ENCODE results near the gene TMEM131L.
"Not testable (repeated sequence)": the region's sequence is repeated elsewhere in the genome, so short reads cannot be mapped to it uniquely, and the experiment has no call there.

TMEM131L gene

DNA sequence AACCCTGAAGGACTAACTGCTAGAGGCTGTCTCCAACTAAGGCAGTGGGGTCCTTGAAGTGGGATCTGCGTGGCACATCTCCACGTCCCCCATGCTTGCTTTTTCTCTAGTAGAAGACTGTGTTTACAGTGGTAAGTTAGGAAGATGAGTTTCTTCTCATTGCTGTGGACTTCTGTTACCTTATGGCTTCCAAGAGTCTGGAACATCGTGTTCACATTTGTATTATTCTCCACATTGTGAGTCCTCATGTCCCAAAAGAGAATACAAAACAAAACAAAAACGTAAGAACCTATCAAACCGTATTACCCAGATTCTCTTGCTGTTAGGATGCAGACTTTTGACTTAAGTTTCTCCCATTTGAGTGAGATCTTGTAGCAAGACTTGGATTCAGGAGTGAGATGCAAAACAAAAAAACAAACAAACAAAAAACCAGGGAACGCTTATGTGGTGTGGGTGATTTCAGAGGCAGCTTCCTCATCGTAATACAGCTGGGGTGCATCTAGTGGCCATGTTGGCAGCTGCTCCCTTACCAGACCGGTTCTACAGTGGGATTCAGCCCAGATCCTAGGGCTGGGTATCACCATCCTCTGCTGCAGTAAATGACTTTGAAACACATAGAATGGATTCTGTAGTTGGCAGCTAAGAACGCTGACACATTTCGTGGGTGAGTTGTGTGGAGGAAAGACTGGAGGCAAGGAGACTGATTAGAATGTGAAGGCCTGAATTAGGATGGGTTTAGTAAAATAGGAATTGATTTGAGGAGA, 41.3 kb downstream of the TMEM131L start:
- DNase-seq (ENCODE audit: low spot score): no peak

DNA sequence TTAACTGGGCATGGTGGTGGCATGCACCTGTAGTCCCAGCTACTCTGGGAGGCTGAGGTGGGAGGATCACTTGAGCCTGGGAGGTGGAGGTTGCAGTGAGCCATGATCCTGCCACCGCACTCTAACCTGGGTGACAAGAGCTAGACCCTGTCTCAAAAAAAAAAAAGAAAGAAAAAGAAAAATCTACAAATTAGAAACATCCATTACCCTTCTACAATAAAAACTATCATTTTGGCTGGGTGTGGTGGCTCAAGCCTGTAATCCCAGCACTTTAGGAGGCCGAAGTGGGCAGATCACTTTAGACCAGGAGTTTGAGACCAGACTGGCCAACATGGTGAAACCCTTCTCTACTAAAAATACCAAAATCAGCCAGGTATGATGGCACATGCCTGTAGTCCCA, 43.1 kb downstream of the TMEM131L start:
- not testable (repeated sequence) for DNase-seq (ENCODE audit: low spot score)

DNA sequence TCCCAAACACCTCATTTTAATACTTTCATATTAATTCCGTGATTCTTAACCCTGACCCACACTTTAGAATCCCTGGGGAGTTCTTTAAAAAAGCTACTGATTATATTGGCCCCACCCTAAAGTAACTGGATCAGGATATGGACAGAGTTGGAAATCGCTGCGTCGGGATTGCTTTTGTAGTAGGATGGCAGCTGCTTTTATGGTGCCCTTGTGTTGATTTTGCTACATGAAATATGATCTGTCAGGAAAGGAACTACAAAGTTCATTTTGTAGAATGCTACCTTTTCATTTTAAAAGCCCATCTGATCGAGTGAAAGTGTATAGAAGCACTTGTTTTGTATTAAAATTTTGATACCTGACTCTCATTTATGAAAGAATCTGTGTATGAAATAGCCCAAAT, 43.6 kb downstream of the TMEM131L start:
- DNase-seq (ENCODE audit: low spot score): no peak

DNA sequence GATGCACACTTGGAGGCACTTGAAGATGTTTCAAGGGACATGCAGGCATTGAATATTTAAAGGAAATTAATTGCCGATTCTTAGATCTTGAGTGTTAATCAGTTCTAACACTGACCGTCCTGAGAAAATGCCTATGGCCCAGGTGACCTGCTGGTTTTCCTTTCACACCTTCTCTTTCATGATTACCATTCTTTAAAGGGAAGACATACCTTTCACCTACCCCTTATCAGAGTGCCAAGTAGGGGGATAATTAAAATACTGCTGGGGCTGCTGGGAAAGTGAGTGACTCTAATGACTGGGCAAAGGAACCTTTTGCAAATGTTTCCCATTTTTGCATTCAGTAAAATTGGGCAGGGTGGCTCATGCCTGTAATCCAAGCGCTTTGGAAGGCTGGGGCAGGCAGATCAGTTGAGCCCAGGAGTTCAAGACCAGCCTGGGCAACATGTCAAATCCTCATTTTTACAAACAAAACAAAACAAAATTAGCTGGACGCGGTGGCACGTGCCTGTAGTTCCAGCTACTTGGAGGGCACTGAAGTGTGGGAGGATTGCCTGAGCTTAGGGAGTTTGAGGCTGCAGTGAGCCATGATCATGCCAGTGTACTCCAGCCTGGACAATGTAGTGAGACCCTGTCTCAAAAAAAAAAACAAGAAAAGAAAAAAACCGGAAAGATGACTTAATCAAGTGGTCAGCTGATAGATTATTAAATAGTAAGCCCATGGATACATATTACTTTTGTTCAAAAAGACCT, 44.3 kb downstream of the TMEM131L start:
- no peak for DNase-seq (ENCODE audit: low spot score)

DNA sequence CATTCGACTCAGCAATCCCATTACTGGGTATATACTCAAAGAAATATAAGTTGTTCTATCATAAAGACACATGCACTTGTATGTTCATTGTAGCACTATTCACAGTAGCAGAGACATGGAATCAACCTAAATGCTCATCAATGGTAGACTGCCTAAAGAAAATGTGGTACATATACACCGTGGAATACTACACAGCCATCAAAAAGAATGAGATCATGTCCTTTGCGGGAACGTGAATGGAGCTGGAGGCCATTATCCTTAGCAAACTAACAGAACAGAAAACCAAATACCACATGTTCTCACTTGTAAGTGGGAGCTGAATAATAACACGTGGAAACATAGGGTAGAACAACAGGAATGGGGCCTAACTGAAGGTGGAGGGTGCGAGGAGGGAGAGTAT, 44.9 kb downstream of the TMEM131L start:
- no peak for DNase-seq (ENCODE audit: low spot score)

DNA sequence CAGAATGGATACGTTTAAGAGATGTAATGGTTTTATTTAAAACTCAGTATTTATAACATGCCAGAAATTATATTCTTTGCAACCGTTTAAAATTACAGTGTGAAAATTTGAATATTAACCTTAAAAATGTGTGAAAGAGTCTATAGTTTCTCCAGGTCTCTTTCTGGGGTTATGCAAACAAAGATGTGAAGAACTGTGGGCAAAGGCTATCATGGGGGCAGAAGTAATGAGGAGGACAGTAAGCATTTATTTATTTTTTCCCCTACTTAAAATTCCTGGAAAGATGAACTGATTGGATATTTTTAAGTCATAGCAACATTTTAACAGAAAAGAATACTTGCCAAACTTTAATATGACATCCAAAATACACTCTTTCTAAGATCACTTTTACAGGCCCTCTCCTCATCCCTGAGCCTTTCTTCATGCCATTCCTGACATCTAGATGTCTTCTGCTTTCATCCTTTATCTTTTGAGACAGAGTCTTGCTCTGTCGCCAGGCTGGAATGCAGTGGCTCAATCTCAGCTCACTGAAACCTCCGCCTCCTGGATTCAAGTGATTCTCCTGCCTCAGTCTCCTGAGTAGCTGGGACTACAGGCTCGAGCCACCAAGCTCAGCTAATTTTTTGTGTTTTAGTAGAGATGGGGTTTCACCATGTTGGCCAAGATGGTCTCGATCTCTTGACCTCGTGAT, 46.1 kb downstream of the TMEM131L start:
- no peak for DNase-seq (ENCODE audit: low spot score)

DNA sequence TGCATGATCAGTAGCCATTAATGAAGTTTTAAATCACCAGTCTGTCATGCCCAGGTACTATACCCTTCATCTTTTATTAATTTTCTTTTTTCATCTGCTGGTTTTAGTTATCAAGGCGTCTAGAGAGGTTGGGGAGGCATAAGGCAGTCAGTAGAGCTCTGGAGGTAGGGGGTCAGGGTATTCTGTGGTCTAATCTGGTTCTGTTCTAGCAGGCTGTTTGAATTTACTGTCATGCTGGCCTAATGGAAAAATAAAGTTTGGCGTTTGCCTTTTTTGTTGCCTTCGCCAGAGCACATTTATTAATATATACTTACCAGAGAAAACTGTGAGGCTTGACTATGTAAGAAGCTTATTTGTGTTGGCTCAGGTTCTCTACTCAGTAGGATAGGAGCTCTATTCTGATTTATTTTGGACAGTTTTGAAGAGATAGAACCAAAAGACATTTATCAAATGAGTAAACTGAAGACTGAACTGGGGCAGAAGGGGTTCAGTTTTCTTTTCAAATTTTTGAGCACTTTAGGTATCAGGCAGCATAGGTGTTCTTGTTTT, 46.9 kb downstream of the TMEM131L start:
- DNase-seq (ENCODE audit: low spot score): no peak

DNA sequence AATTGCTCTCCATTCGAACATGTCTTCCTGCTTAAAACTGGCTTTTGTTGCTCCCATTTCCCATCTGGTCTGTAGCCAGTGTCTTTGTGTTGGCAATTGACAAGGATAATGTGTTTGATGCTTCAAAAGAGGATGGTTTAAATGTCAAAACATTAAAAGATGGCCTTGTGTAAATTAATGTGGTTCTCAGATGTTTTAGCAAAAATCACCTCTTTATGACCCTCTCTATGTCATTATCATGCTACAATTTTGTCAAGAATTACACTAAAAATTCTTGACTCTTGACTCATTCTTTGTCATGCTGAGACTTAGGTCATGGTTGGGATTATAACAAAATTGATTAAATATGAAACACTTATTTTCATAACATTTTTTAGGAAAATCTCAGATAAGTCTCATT, 47.4 kb downstream of the TMEM131L start:
- DNase-seq (ENCODE audit: low spot score): no peak

DNA sequence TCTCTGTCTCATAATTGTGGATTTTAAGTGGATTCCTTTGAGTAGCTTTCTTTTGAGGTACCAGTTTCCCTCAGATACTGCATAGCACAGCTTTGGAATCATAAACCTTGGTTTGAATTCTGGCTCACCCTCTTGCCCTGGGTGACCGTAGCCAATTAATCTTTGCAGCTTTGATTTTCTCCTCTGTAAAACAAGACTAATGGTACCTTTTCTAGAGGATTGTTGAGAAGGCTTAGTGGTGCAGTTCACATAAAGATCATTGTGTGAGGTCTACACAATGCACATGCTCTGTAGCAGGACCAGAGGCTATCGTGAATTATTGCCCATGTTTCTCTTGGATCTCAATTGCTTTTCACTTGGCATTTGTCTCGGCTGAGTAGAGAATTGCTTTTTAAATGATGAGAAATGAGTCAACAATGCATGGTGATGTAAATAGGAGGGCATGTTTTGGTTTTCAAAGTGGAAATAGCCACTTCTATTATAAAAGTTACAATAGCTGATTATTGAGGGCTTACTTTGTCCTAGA, 47.9 kb downstream of the TMEM131L start:
- DNase-seq (ENCODE audit: low spot score): no peak

DNA sequence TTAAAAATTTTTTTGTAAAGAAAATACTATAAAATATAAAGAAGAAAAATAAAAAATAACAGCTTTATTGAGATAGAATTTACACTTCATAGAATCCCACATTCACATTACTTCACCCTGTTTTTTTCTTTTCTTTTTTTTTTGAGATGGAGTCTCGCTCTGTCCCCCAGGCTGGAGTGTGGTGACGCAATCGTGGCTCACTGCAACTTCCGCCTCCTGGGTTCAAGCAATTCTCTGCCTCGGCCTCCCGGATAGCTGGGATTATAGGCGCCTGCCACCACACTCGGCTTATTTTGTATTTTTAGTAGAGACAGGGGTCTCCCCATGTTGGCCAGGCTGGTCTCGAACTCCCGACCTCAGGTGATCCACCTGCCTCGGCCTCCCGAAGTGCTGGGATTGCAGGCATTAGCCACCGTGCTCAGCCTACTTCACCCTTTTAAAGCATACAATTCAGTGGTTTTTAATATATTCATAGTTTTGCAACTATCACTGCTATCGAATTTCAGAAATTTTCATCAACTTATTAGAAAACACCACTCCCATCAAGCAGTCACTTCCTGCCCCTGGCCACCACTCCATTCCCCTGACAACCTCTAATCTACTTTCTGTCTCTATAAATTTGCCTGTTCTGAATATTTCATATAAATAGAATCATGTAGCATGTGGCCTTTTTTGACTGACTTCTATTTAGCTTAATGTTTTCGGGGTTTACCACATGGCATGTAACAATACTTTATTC, 48.7 kb downstream of the TMEM131L start:
- DNase-seq (ENCODE audit: low spot score): no peak

DNA sequence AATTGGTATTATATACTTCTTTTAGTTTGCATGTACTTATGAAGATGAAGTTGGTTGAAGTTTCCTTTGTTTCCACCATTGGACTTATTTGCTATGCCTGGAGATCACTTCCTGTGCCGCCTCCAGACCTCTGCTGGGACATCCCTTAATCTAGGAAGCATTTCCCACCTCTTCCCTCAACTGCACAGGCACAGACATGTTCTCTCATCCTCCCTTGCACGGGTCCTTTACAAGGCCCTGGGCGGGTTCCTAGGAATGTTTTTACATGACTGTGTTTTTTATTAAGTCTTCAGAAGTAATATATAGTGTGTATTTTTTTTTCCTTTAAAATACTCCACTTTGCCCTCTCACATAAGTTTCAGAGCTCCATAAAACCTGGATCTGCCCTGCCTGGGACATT, 51.0 kb downstream of the TMEM131L start:
- DNase-seq (ENCODE audit: low spot score): no peak

DNA sequence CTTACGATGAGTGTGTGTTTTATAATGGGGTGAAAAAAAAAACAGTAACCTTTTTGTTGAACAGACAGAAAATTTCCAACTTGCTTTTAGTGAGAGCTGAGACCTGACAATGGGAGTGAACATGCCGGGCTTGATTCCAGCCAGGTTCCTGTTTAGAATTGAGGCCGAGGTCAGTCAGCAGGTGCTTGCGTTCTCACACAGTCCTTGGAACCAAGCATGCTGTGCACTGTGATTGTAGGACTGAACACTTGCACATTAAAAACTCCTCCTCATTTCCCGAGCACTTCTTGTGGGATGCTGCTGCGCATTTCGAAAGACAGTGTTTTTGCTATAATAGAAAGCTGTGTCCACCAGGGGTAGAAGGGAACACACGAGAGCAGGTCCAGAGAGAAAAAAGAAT, 51.8 kb downstream of the TMEM131L start:
- no peak for DNase-seq (ENCODE audit: low spot score)

DNA sequence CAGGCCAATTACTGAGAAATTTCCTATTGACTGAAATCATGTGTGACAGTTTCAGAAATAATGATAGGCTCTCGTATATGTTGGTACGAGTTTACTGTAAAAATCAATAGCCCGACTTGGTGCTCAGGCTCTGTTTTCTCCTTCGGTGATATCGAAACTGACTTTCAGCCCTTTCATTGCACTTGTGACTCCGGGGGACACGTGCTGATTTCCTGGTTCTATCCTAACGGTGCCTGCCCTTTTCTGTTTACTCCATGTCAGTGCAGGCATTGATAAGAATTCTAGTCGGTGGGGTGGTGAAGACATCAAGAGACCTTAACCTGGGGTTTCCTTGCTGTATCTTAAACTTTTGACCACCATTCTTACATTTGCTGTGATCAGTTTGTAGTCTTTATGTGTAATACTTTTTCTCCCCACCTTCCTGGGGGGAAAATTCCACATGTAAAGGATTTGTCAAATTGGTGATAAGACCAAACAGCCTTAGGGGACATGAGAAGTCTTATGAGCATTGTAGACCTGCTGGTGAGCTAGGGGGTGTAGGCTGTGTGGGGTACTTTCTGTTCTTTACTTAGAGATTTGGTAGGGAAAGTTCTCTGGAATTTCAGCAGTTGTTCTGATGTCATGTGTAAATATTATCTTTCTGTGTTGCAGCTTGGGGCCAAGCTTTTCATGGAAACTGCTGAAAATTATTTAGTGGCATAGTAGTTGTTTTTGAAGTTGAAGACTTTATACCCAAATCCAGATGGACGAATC, 52.7 kb downstream of the TMEM131L start:
- no peak for DNase-seq (ENCODE audit: low spot score)

DNA sequence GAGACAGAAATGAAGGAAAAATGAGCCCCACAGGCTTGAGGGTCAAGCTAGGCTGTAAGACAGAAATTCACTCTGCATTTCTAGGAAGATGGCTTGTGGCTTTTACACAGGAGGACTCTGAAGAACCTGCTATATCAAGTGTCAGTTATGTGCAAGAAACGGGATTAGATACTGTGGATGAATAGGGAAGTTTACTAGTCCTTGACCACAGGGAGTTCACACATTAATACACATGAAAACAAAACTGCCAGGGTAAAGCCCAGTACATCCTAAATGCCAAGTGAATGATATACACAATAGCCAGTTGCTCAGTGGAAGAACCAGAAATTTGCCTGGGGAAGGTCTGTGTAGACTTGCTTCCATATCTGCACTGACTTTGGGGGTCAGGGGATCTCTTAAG, 53.5 kb downstream of the TMEM131L start:
- DNase-seq (ENCODE audit: low spot score): no peak

DNA sequence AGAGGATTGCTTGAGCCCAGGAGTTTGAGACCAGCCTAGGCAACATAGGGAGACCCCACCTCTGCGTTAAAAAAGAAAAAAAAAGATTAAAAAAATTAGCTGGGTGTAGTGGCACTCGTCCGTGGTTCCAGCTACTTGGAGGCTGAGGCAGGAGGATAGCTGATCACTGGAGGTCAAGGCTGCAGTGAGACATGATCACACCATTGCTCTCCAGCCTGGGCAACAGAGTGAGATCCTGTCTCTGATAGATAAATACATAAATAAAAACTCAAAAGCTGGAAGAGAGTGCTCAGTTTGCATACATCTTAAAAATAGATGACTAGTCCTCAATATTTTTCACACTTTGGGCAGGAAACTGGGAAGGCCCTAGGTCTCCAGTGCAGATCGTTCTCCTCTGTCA, 54.1 kb downstream of the TMEM131L start:
- DNase-seq (ENCODE audit: low spot score): no peak

DNA sequence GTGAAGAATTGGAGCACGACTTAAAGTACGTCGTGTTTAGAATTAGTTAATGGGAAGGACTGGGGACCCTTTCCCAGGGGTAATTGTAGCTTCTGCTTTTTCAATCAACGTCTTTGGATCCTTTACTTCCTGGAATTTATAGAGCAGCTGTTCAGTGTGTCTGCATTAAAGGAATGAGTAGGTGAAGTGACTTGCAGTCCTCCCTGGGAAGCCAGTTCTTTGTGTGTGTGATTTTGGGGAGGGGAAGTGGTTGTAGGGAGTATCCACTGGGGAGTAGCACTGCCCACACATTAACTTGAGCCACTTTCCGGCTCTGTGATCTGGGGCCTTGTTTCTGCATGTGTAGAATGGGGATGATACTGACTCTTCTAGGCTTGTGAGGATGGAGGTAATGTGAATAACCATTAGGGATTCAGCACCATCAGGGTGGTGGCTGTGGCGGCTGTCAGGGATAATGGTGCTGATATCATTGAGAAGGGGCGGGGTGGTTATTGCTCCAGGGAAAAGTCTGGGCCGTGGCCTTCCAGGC, 54.7 kb downstream of the TMEM131L start:
- no peak for DNase-seq (ENCODE audit: low spot score)

DNA sequence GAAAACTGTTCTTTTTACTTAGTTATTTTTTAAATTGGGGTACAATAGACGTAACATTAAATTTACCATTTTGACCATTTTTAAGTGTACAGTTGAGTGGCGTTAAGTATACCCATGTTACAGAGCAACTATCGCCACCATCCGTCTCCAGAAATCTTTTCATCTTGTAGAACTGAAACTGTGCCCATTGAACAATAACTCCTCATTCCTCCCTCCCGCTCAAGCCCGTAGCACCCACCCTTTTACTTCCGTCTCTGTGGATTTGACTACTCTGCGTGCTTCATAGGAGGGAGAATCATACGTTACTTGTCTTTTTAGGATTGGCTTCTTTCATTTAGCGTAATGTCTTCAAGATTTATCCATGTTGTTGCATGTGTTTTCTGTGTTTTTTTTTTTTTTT, 55.3 kb downstream of the TMEM131L start:
- no peak for DNase-seq (ENCODE audit: low spot score)

DNA sequence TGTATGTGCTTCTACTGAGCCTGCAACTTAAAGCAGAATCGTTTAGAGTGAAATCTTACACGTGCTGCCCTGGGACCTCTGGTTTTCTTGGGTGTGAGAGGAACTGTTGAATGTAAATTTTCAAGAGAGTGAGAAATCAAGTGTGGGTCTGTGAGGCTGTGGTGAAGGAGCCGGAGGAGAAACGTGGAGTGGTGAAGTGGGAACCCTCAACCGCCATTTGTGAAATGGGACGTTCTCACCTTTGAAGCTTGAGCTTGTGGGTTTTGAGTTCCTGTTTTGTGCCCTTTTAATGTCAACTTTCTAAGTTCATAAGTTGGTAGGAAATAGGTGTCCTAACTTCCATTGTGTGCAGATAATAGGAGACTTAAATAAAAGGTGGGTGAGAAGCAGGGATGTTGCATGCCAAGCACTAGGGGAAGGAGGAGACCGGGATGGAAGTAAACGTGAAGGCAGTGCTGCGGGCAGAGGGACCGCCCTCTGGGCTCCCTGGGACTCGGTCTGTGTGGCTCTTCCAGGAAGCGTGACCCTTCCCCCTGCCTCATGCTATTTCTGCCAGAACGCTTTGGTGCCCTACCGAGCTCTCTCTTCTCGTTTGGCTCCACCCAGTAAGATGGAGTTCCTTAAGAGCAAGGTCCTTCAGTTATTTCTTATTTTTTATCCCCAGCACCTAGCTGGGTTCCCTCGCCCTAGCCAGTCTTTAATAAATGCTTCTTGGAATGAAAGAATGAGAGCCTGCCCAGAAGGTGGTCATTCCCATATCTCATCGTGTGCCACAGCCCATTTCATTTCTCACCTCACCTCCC, 56.0 kb downstream of the TMEM131L start:
- DNase-seq (ENCODE audit: low spot score): no peak

DNA sequence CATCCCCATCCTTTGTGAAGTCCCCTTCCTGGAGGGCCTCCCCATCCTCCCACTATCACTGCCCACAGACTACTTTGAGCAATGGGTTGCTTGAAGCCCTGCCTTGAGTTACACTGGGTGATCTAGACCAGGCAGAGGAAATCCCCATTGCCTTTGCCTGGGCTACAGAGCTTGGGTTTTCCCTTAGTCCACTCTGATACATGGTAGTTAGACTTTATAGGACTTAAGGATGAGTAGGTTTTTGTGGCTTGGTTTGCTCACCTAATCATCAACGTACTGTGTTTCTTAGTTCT, 56.6 kb downstream of the TMEM131L start:
- no peak for DNase-seq (ENCODE audit: low spot score)

DNA sequence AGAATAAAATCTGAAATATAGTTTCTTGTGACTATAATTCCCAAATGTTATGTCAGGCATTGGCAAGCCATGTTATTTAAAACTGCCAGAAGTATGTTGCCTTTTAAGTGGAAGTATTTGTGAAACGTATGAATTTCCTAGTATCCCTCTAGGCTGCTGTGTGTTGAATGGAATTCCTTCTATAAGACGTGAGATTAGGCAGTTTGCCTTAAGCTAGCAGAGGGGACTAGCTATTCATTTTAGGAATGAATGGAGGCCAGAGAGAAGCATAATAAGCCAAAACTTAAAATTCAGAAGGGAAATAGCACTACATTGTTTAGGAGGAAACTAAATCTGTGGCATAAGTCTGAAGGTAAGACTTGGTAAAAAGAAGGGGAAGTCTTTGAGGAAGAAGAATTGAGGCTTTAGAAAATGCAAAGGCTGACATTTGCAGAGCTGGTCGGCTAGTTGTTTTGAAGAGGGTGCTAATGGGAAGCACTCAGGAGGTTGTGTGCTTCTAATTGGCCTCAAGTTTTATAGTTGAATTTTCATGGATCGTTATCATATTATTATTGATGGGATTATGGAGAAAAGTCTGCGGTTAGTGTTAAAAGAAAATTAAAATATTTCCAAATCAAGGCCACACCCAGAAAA, 57.1 kb downstream of the TMEM131L start:
- DNase-seq (ENCODE audit: low spot score): no peak
